Stomach (tissue), 4 donors: ENCODE measurements around the gene AK9.

Experiments used
- EP300 ChIP-seq: sonication (generic); formaldehyde crosslinking; IDR thresholded peaks from one replicate; pipeline ENCODE4 v1.6.1; 2017; ENCODE audit warnings: antibody characterized with exemption
- POLR2A ChIP-seq, 4 donors: fragments of 450-650 bp; IDR thresholded peaks; one replicate each; pipeline ENCODE4 v1.6.1; 2016; ENCODE audit warnings: antibody characterized with exemption in 4 of 4, control low read depth in 2 of 4, mild to moderate bottlenecking in 1 of 4, moderate library complexity in 1 of 4
- POLR2AphosphoS5 ChIP-seq, 3 donors: sonication (generic); formaldehyde crosslinking; IDR thresholded peaks; one replicate each; pipeline ENCODE4 v1.6.1; 2016; ENCODE audit warnings: antibody characterized with exemption in 3 of 3
- TF ChIP-seq, protein P1 (sequence below), 7 experiments: fragments of 450-650 bp in 4 of 7; fragments of 200-600 bp in 3 of 7; sonication (generic) in 3 of 7; IDR thresholded peaks; one replicate each; pipeline ENCODE4 v1.5.1; 2016 to 2019; ENCODE audit warnings: antibody characterized with exemption in 7 of 7, control low read depth in 2 of 7, mild to moderate bottlenecking in 1 of 7

DNA sequence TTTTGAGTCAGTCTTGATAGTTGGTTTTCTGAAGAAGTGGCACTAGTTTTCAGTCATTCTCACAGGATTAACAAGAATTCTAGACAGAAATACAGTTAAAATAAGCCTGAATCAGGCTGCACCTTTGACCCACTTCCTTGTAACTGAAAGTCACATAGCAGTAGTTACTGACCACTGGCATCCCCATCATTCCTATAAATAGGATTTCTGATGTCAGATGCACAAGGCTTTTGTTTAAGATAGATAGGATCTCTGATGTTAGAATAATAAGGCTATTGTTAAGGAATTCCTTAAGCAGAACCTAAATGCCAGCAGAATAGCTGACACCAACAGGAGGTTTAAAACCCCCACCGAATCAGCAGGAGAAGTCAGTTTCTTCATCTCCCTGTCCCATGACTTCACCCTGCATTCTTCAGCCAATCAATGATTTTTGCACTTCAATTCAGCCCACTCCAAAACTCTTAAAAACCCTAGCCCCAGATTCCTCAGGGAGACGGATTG, 177.4 kb downstream of the AK9 start:
- TF ChIP-seq, protein P1, sequence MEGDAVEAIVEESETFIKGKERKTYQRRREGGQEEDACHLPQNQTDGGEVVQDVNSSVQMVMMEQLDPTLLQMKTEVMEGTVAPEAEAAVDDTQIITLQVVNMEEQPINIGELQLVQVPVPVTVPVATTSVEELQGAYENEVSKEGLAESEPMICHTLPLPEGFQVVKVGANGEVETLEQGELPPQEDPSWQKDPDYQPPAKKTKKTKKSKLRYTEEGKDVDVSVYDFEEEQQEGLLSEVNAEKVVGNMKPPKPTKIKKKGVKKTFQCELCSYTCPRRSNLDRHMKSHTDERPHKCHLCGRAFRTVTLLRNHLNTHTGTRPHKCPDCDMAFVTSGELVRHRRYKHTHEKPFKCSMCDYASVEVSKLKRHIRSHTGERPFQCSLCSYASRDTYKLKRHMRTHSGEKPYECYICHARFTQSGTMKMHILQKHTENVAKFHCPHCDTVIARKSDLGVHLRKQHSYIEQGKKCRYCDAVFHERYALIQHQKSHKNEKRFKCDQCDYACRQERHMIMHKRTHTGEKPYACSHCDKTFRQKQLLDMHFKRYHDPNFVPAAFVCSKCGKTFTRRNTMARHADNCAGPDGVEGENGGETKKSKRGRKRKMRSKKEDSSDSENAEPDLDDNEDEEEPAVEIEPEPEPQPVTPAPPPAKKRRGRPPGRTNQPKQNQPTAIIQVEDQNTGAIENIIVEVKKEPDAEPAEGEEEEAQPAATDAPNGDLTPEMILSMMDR (IDR thresholded peaks at IDR 0.05), result no peak
- TF ChIP-seq POLR2A (IDR thresholded peaks at IDR 0.05) (no peak), POLR2AphosphoS5 (IDR thresholded peaks at IDR 0.05) (no peak), EP300 (no peak)
